Vagina (tissue), 2 donors: ENCODE measurements around the gene ADAP1.

Experiments used
- CTCF ChIP-seq, 3 experiments: fragments of 450-650 bp in 2 of 3; fragments of 200-600 bp in 1 of 3; sonication (generic) in 1 of 3; IDR thresholded peaks; one replicate each; pipeline ENCODE4 v1.5.1; 2017 to 2019; ENCODE audit warnings: antibody characterized with exemption in 3 of 3, mild to moderate bottlenecking in 2 of 3, moderate library complexity in 2 of 3
- POLR2A ChIP-seq, 2 donors: fragments of 450-650 bp; IDR thresholded peaks; one replicate each; pipeline ENCODE4 v1.6.1; 2017; ENCODE audit warnings: antibody characterized with exemption in 2 of 2, mild to moderate bottlenecking in 2 of 2, moderate library complexity in 2 of 2
- POLR2AphosphoS5 ChIP-seq, 2 donors: sonication (generic); formaldehyde crosslinking; IDR thresholded peaks; one replicate each; pipeline ENCODE4 v1.9.0; 2017; ENCODE audit warnings: antibody characterized with exemption in 2 of 2, mild to moderate bottlenecking in 2 of 2, low read depth in 1 of 2; ENCODE audit not compliant: insufficient read depth in 1 of 2

GRCh38 chr7:986766-987751 lies 32.6 kb upstream of the ADAP1 start:
- TF ChIP-seq POLR2A (IDR thresholded peaks at IDR 0.05) (no peak), CTCF (IDR thresholded peaks at IDR 0.05) (no peak), POLR2AphosphoS5 (IDR thresholded peaks at IDR 0.05; ENCODE audit: insufficient read depth in 1 of 2, low read depth in 1 of 2) (no peak)
